Activated naive CD4-positive, alpha-beta T cell treated with anti-CD3 and anti-CD28 coated beads, Interleukin-2, amount 50 U/mL, for 72 hours (primary cell): ENCODE results near the gene USHBP1. TPM values are rescaled to one million over a fixed set of nuclear protein-coding genes. Genes with fewer than 3 reads are reported as not detected.
A peak's percentile ranks its signal among the peaks of the same experiment; 100 is the strongest.

Source experiments
- ATAC-seq, 2 donors: fragments of 150-1000 bp; cut with Tn5 transposase; 2 replicates each; pipeline ENCODE4 v1.10.0; 2021; ENCODE audit warnings: mild to moderate bottlenecking in 2 of 2, moderate library complexity in 2 of 2
- DNase-seq, 2 donors: peaks; one replicate each; pipeline ENCODE4 v3.0.0; 2021 to 2022; ENCODE audit warnings: low spot score in 2 of 2
- H3K27ac Mint-ChIP-seq, 2 donors: one replicate each; pipeline ENCODE4 v1.8.0; 2022; ENCODE audit warnings: mild to moderate bottlenecking in 2 of 2, mixed read lengths in 2 of 2
- H3K36me3 Mint-ChIP-seq, 2 donors: one replicate each; pipeline ENCODE4 v1.8.0; 2022; ENCODE audit warnings: mixed read lengths in 2 of 2
- H3K9me3 Mint-ChIP-seq, 2 donors: one replicate each; pipeline ENCODE4 v1.8.0; 2022; ENCODE audit warnings: mixed read lengths in 2 of 2
- total RNA-seq, 2 donors: library from RNA; stranded (reverse); gene quantifications; one replicate each; pipeline ENCODE4 v1.2.3, GENCODE V29; 2022

The USHBP1 gene
- total RNA-seq, 2 donors from 2014 or later = 0.43 to 0.49 TPM

DNA sequence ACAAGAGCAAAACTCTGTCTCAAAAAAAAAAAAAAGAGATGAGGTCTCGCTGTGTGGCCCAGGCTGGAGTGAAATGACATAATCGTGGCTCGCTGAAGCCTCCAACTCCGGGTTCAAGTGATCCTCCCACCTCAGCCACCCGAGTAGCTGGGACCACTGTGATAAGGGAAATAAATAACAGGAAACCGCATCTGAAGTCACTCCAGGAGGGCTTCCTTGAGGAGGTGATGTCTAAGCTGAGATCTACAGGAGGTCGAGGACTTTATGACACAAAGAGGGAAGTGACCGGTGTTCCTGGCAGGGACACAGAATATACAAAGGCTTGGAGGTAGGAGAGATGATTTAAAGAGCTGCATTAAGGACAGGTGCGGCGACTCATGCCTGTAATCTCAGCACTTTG lies 9.9 kb downstream of the USHBP1 start:
- Mint-ChIP-seq H3K36me3 (no peaks in the 10 kb centered on the region), H3K9me3 (no peaks in the 10 kb centered on the region), H3K27ac (no peak overlapping the region)
- ATAC-seq (no peak), DNase-seq (no peak)

DNA sequence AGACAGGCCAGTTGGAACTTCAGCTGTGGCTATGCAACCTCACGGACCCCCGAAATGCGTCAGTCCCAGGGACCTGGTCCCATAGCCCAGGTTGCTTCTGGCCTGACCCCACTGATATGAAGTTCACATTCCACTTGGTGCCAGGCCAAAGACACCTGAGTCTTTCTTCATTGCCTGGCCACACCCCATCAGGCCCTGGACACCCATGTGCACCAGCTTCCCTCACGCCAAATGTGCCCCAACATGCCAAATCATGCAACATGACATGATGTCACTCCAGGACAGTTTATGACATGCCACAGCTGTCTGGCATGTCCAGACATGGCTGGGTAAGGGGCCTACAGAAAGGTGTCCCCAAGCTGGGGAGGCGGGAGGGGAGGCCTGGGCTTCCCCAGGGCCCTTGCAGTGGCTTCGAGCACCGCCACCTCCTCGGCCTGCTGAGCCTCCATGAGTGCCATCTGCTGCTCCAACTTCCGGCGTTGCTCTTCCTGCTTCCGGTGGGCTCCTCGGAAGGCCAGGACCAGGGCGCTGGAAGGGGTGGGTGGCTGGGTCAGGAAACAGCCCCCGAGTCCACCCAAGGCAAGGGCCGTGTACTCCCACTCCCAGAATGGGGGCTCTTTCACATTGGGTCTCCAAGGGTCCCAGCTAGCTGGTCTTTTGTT lies 14.5 kb downstream of the USHBP1 start:
- peak overlapping the region in 1 of 2 donors; percentile 53 for H3K27ac Mint-ChIP-seq
- DNase-seq = no peak
- H3K36me3 Mint-ChIP-seq = no peaks in the 10 kb centered on the region
- ATAC-seq = no peak
- H3K9me3 Mint-ChIP-seq = no peaks in the 10 kb centered on the region

DNA sequence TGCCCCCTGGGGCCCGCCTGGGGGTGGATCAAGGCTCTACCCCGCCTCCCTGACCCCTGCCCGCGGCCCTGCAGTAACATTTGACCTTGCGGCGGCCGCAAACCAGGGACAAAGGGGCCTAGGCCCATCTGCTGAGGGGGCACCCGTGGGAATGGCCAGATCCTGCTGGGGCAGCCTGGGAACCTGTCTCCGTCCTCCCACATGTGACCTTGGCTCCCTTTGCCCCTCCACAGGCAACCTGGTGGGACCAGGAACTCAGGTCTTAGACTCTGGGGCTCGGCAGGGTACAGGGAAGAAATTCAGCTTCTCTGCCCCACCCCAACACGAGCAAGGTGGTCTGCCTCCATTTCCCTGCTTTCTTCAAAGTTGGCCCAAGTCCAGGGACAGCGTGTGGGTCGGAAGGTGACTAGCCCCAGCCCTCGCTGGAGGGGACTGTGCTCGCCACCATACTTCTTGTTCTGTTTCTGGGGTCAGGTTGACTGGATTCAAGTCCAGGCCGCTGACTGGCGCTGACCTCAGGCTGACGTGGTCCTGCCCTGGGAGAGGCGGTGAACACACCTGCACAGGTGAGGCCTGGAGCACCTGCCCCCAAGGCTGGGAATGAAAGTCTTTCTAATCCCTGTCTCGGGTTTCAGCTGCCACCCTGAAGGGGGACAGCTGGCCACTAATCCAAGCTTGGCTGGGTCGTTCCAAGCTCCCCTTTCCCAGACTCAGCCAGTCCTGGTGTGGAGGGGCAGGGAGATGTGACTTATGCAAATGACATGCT lies 16.4 kb downstream of the USHBP1 start:
- Mint-ChIP-seq H3K27ac (no peak overlapping the region), H3K9me3 (no peaks in the 10 kb centered on the region), H3K36me3 (no peaks in the 10 kb centered on the region)
- DNase-seq (no peak), ATAC-seq (no peak)

DNA sequence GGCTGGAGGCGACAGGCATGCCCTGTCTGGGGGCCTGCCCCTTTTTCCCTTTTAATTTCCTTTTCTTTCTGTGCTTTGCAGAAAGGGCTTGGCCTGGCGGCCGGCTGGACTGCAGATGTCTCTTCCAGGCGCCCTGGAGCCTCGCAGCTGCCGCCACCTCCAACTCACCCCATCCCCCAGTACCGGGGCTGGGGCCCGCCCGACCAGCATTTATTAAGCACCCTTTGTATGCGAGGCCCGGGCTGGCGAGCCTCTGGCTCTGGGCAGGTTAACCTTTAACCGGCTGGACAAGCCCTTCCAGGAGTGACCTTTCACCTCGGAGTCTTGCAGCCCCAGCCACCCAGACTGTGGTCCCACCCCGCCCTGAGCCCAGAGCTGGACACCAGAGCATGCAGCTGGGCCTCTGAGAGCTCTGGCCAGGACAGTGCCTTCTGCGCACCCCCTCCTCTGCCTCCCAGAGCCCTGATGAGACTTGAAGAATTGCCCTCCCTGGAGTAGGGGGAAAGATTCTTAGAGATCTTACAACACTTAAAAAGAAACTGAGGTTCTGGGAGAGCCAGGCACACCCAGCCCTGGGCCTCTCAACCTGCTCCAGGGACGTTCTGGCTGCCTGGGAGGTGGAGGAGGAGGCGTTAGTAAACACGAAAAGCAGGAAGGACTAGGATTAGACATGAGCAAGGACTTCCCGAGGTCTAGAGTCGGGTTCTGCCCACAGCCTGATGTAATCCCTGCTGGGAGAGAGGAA lies 17.7 kb downstream of the USHBP1 start:
- DNase-seq (no peak), ATAC-seq (no peak)
- H3K27ac Mint-ChIP-seq = peak overlapping the region in 1 of 2 donors; percentile 62
- no peaks in the 10 kb centered on the region for H3K9me3 Mint-ChIP-seq
- no peaks in the 10 kb centered on the region for H3K36me3 Mint-ChIP-seq

DNA sequence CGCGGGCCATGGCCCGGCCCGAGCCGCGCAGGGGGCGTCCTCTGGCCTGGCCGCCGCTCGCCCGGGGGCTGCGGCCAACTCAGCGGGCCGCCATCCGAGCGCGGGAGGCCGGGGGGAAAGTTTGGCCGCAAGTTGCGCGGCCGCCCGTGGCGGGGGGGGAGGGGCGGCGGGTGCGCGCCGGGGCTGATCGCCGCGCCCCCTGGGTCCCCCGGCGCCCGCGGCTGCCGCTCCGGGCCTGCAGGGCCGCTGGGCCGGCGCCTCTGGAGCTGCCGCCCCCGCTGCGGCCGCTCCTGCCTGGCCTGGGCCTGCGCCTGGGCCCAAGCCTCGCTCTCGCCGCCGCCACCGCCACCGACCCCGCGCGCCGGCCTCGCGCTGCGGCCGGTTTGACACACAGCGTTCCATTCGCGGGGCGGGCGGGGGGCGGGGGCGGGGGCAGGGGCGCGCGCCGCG lies 19.0 kb downstream of the USHBP1 start, which contains the start of gene NR2F6:
Gene NR2F6 (minus strand): TSS at position 385 of the 450 bp plus-strand sequence. CDS start 699 bp downstream, outside the sequence.
- H3K9me3 Mint-ChIP-seq = no peaks in the 10 kb centered on the region
- ATAC-seq (peak; percentile 5 to 19), DNase-seq (no peak)
- no peaks in the 10 kb centered on the region for H3K36me3 Mint-ChIP-seq
- H3K27ac Mint-ChIP-seq = peak within 1 kb of the TSS; percentile 62 to 68

DNA sequence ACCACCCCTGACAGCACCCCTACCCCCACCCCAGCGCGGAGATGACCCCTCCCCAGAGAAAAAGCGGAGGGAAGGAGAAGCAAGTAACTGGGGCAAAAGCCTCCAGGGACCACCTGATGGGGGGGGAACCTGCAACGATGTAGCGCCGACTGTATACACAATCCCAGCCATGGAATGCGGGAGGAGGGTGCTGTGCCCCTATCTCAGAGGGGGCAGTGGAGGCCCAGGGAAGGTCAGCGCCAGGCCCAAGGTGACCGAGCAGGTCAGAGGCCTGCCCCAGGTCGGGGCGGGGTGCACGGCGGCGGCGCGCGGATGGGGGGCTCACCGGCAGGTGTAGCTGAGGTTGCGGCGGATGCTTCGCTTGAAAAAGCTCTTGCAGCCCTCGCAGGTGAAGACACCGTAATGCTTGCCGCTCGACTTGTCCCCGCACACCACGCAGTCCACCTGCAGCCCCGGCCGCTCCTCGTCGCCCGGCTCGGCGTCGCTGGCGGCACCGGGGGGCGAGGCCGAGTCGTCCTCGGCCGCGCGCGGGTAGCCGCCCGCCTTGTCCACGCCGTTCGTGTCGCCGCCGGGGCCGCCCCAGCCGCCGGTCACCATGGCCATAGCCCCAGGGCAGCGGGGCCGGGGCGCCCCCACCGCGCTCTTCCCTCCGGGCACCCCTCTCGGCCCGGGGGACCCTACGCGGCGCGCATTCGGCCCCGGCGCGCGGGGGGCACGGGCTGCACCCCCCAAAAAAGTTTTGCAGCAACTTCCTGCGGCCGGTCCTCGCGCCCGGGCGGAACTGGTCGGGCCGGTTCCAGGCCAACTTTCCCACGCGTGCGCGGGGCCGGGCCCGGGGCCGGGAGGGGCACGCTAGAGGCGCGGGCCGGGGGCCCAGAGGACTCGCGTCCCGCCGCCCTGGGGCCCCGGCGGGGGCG lies 19.7 kb downstream of the USHBP1 start:
- ATAC-seq (no peak), DNase-seq (no peak)
- H3K9me3 Mint-ChIP-seq = no peaks in the 10 kb centered on the region
- H3K27ac Mint-ChIP-seq = no peak overlapping the region
- H3K36me3 Mint-ChIP-seq = no peaks in the 10 kb centered on the region

DNA sequence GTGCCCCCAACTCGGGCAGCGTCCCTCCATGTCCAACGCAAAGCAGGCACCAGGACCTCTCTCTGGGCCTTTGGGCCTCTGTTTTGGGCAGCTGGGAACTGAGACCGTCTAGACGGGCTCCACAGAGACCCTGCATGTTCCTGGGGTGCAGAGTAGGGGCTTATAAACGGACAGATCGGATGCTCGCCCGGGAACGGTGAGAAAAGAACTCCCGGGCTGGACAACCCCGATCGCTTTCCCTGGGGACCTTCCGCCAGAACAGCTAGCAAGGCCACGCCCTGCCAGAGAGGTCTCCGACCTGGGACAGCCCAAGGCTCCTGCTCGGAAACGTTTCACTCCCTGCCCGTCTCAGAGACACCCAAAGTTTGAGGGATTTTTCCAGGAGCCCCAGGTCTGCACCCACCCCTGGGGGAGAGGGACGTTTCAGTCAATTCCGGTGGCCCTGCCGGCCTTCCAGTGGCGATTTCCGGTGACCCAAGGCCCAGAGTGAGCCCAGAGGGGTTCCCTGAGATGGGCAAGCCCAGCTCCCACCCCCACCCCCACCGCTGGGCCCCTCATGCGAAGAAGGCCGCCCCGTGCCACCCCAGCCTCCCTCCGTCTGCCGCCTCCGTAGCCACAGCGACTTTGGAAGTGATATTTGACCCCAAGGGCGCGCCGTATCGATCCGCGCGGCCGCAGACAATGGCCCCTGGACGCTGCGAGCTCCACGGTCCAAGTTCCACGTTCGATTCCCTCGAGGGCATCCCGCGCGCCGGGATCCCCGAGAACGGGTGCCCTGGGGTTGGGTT lies 20.5 kb downstream of the USHBP1 start:
- DNase-seq = no peak
- Mint-ChIP-seq H3K9me3 (no peaks in the 10 kb centered on the region), H3K36me3 (no peaks in the 10 kb centered on the region), H3K27ac (no peak overlapping the region)
- ATAC-seq = no peak

DNA sequence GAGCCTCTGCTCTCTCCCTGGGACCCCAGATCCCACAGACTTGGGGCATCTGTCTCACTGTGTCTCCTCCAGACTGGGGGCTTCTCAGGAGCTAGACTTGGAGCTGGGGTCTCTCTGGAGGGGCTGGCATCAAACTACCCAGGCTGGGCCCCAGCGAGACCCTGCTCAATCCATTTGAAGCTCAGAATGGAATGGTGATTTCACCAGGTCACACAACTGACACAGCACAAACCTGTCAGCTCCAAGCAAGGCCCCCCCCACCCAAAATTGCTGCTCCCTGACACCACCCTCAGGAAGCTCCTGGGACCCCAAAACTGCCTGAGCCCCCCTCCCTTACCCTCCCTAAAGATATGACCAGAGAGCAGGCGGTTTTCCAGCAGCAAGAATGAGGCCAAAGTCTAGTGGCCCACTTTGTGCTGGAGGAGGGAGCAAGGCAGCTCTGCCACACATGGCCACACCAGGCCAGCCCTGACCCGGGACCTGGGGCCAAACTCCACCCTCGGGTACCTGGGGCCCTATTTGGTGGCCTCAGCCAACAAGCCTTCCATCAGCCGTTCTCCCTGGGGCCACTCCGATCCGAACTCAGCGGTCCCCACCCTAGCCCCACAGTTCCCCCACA lies 21.2 kb downstream of the USHBP1 start:
- DNase-seq (no peak), ATAC-seq (no peak)
- Mint-ChIP-seq H3K36me3 (no peaks in the 10 kb centered on the region), H3K27ac (peak overlapping the region; percentile 30 to 42), H3K9me3 (no peaks in the 10 kb centered on the region)

DNA sequence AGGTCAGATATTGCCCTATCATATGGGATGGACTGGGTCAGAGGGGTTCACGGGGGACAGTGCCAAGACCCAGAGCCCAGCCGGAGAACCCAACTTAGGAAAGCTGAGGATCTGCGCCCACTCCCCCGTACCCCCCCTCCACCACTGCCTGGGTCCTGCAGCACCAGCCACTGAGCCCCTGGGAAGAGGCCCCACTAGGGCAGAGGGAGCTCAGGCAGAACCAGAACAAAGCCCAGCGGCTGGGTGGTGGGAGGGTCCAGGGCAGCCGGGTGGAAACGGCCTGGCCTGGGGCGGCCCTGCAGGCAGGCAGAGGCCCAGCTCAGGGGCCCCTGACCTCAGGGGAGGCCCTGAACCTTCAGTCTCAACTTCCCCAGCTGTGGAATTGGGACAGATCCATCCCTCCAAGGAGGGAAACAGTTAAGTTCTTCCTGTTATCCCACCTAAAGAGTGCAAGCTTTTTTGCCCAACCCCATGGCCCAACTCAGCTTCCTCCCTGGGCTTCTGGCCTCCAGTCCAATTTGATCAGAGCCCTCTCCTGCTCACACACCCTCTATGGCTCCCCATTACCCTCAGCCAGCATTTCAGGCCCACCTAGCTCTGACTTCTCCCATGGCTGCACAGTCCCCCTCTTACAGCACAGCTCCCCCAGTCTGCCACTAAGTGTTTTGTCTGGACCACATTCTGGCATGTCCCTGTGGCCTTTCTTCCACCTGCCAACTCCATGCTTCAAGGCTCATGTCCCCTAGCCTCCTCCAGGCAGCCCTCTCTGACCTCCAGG lies 21.9 kb downstream of the USHBP1 start:
- H3K36me3 Mint-ChIP-seq = no peaks in the 10 kb centered on the region
- H3K27ac Mint-ChIP-seq = peak overlapping the region; percentile 30 to 42
- no peak for DNase-seq
- no peaks in the 10 kb centered on the region for H3K9me3 Mint-ChIP-seq
- ATAC-seq = no peak

DNA sequence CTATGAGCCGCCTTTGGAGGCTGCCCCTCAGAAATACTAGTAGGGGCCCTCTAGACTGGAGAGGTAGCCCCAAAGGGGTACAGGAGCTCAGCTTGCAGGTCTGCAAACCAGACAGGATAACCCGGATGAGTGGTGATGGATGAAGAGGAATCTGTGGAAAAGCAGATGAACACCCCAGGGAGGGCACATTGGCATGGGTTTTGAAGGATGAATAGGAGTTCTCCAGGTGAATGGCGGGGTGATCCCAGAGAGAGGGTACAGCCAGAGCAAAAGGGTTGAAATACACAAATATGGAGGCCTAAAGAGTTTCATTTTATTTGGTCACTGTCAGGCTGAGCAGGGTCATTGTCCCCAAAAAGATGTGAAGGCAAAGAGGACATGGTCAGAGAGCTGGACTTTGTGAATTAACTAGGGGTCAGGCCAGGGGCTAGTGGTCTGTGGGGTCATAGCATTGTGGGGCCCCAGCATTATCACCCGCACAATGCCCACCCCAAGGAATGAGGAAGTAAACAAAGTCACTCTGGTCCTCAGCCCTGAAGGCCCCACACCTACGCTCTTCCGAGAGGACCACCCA lies 23.6 kb downstream of the USHBP1 start:
- ATAC-seq (no peak), DNase-seq (no peak)
- H3K27ac Mint-ChIP-seq = no peak overlapping the region
- H3K36me3 Mint-ChIP-seq = no peaks in the 10 kb centered on the region
- no peaks in the 10 kb centered on the region for H3K9me3 Mint-ChIP-seq

DNA sequence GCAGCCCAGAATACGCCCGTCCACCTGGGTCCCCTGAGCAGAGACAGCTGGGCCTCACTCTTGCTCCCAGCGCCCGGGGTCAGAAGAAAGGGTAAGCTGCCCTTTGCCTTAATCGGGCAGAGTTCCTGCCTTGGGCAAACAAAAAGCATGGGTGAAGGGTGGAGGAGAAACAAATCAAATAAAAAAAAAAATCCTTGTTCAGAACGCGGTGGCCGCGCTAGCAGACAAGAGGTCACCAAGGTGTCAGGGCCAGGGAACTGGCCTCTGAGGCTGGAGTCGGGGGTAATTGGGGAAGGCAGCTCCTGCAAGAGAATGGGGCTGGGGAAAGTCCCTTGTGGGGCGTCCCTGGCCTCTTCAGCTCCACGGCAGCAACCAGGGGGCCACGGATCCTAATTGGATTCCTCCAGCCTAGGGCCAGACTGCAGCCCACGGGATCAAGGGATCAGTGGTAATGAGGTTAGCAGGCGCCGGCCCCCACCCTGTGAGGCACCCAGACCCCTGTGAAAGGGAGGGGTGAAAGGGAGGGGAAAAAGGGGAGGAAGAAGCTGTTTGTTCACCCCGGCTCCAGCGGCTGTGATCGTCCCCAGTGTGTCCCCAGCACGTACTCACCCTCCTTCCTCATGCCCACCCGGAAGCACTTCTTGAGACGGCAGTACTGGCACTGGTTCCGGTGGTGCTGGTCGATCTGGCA lies 24.3 kb downstream of the USHBP1 start:
- ATAC-seq (no peak), DNase-seq (no peak)
- Mint-ChIP-seq H3K27ac (no peak overlapping the region), H3K9me3 (no peaks in the 10 kb centered on the region), H3K36me3 (no peaks in the 10 kb centered on the region)

DNA sequence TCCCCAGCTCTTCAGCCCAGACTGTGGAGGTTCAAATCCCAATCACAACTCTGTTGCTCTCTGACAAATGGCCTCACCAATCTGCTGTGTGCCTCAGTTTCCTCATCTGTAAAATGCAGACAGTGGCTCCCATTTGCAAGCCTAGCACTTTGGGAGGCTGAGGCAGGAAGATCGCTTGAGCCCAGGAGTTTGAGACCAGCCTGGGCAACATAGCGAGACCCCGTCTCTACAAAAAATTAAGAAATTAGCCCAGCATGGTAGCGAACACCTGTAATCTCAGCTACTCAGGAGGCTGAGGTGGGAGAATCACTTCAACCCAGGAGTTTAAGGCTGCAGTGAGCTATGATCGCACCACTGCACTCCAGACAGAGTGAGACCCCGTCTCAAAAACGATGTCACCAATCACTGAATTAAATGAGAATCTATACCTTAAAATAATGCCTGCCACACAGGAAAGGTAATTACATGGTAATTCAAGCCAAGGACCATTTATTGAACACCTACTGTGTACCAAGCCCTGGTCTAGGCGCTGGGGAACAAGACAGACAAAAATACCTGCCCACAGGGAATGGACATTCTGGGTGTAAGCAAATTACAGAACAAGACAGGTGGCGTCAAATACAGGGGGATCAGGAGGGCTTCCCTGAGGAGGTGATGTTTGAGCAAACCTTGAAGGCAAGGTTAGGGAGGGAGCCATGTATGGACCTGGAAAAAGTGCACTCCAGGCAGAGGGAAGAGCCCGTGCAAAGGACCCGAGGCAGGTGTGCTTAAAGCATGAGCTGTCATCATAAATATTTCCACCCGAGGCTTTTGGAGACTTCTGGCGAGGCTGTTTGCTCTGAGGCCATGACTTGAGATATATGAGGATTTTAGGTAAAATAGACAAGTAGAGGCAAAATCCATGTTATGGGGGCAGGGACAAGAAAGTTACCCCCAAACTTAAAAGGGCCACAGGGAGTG lies 26.5 kb downstream of the USHBP1 start:
- Mint-ChIP-seq H3K9me3 (no peaks in the 10 kb centered on the region), H3K36me3 (no peaks in the 10 kb centered on the region), H3K27ac (peak overlapping the region in 1 of 2 donors; percentile 81)
- ATAC-seq (no peak), DNase-seq (no peak)
